HepG2 (cell line): ENCODE data around the gene RNGTT. TPM values are rescaled to one million over a fixed set of nuclear protein-coding genes. Genes with fewer than 3 reads are reported as not detected.

ENCODE experiments used
- NCOA5 ChIP-seq: sonication (generic); formaldehyde crosslinking; IDR thresholded peaks from 2 replicates; pipeline ENCODE4 v1.4.0; 2020; ENCODE audit warnings: missing genetic modification reagents
- RAD21 ChIP-seq: fragments of 450-650 bp; formaldehyde crosslinking; IDR thresholded peaks from 2 replicates; pipeline ENCODE4 v1.5.0; 2020; ENCODE audit warnings: mild to moderate bottlenecking
- ZNF292 ChIP-seq: sonication (generic); formaldehyde crosslinking; IDR thresholded peaks from 2 replicates; pipeline ENCODE4 v1.8.1; 2022; ENCODE audit warnings: mild to moderate bottlenecking, low read depth, missing genetic modification reagents, borderline replicate concordance
- ZNF30 ChIP-seq: sonication (generic); formaldehyde crosslinking; IDR thresholded peaks from 2 replicates; pipeline ENCODE4 v1.5.0; 2020; ENCODE audit warnings: mild to moderate bottlenecking, missing genetic modification reagents
- ZNF407 ChIP-seq: sonication (generic); formaldehyde crosslinking; IDR thresholded peaks from one replicate; pipeline ENCODE4 v1.5.1; 2020; ENCODE audit warnings: mild to moderate bottlenecking, missing genetic modification reagents; ENCODE audit errors: not compliant biosample characterization
- polyA plus RNA-seq, 8 experiments: library from polyadenylated mRNA; depleted of rRNA in 3 of 8; stranded (reverse) in 7 of 8; unstranded in 1 of 8; fragments of >200 nt; fragmentation: Illumina TruSeq in 4 of 8; extraction: Trizol in 4 of 8; gene quantifications; 2 replicates each; pipeline versions ENCODE4 v1.2.1 to v1.2.3, GENCODE V29; 2011 to 2016; ENCODE audit warnings: low read depth in 4 of 8, missing spikeins in 1 of 8, mixed read lengths in 1 of 8; ENCODE audit not compliant: insufficient read depth in 1 of 8
- total RNA-seq, 5 experiments: library from RNA; depleted of rRNA; stranded (reverse); fragments of >200 nt; fragmentation: Illumina TruSeq; extraction: Trizol; gene quantifications; 2 replicates each; pipeline ENCODE4 v1.2.3, GENCODE V29; 2016; ENCODE audit warnings: low read depth in 1 of 5
- TF ChIP-seq, protein P1 (sequence below): sonication (generic); formaldehyde crosslinking; conservative IDR thresholded peaks from 2 replicates; pipeline ENCODE4 v1.5.0; 2020; ENCODE audit warnings: missing genetic modification reagents
- TF ChIP-seq, protein P2 (sequence below): sonication (generic); formaldehyde crosslinking; IDR thresholded peaks from 2 replicates; pipeline ENCODE4 v1.4.0; 2020; ENCODE audit warnings: mild to moderate bottlenecking, missing genetic modification reagents
- TF ChIP-seq, protein P3 (sequence below): sonication (generic); formaldehyde crosslinking; IDR thresholded peaks from 2 replicates; pipeline ENCODE4 v1.5.1; 2020; ENCODE audit warnings: mild to moderate bottlenecking, missing genetic modification reagents, moderate library complexity
- TF ChIP-seq, protein P4 (sequence below): sonication (generic); formaldehyde crosslinking; IDR thresholded peaks from 2 replicates; pipeline ENCODE4 v1.8.1; 2022; ENCODE audit warnings: mild to moderate bottlenecking, missing genetic modification reagents

The RNGTT gene
- total and polyA plus RNA-seq, 2 of the 13 experiments (the other 11 are each of a cell fraction or from before 2014, with no cell fraction given) = 6.0 to 22.6 TPM

DNA sequence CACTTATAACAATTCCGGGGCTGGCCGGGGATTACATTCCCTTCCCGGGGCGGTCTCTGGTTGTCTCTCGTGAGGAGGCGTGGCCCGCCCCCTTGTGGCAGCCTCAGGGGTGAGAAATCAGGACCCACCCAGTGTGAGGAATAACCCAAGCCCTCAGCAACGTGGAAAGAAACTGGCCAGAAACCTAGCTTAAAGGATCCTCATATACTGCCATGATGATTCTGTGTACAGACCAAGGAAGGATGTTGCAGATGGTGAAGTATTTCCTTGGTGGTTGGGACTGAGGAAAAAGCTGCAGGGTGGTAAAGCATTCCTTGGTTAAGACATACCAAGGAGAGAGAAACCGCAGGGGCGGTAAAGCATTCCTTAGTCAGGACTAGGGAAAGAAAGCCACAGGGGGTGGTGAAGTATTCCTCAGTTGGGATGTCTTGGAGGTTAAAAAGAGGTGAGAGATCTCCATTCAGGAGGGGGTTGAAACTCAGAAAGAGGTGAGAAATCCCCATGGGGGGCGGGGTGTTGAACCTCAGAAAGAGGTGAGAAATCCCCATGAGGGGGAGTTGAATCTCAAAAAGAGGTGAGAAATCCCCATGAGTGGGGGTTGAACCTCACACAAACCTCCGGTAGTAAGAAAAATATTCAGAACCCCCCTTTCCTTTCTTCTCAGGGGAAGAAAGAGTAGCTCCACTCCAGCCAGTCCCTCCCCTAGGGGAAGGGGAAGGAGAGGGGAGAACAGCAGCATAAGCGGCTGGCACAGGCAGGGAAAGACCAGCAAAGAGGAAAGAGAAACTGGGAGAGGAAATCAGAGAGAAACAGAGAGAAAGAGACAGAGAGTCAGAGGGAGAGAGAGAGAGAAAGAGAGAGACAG, 238.1 kb downstream of the RNGTT start (continued):
- TF ChIP-seq ZNF407 (CRISPR knock-in tag) (no peak), NCOA5 (CRISPR knock-in tag) (no peak), RAD21 (CRISPR knock-in tag) (peak; percentile 58; the same call in 1 of the 2 replicates), ZNF30 (CRISPR knock-in tag) (no peak), ZNF292 (CRISPR knock-in tag) (no peak)
- TF ChIP-seq, protein P1, sequence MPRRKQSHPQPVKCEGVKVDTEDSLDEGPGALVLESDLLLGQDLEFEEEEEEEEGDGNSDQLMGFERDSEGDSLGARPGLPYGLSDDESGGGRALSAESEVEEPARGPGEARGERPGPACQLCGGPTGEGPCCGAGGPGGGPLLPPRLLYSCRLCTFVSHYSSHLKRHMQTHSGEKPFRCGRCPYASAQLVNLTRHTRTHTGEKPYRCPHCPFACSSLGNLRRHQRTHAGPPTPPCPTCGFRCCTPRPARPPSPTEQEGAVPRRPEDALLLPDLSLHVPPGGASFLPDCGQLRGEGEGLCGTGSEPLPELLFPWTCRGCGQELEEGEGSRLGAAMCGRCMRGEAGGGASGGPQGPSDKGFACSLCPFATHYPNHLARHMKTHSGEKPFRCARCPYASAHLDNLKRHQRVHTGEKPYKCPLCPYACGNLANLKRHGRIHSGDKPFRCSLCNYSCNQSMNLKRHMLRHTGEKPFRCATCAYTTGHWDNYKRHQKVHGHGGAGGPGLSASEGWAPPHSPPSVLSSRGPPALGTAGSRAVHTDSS (CRISPR knock-in tag) = no peak
- TF ChIP-seq, protein P2, sequence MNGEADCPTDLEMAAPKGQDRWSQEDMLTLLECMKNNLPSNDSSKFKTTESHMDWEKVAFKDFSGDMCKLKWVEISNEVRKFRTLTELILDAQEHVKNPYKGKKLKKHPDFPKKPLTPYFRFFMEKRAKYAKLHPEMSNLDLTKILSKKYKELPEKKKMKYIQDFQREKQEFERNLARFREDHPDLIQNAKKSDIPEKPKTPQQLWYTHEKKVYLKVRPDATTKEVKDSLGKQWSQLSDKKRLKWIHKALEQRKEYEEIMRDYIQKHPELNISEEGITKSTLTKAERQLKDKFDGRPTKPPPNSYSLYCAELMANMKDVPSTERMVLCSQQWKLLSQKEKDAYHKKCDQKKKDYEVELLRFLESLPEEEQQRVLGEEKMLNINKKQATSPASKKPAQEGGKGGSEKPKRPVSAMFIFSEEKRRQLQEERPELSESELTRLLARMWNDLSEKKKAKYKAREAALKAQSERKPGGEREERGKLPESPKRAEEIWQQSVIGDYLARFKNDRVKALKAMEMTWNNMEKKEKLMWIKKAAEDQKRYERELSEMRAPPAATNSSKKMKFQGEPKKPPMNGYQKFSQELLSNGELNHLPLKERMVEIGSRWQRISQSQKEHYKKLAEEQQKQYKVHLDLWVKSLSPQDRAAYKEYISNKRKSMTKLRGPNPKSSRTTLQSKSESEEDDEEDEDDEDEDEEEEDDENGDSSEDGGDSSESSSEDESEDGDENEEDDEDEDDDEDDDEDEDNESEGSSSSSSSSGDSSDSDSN (CRISPR knock-in tag) = no peak
- TF ChIP-seq, protein P3, sequence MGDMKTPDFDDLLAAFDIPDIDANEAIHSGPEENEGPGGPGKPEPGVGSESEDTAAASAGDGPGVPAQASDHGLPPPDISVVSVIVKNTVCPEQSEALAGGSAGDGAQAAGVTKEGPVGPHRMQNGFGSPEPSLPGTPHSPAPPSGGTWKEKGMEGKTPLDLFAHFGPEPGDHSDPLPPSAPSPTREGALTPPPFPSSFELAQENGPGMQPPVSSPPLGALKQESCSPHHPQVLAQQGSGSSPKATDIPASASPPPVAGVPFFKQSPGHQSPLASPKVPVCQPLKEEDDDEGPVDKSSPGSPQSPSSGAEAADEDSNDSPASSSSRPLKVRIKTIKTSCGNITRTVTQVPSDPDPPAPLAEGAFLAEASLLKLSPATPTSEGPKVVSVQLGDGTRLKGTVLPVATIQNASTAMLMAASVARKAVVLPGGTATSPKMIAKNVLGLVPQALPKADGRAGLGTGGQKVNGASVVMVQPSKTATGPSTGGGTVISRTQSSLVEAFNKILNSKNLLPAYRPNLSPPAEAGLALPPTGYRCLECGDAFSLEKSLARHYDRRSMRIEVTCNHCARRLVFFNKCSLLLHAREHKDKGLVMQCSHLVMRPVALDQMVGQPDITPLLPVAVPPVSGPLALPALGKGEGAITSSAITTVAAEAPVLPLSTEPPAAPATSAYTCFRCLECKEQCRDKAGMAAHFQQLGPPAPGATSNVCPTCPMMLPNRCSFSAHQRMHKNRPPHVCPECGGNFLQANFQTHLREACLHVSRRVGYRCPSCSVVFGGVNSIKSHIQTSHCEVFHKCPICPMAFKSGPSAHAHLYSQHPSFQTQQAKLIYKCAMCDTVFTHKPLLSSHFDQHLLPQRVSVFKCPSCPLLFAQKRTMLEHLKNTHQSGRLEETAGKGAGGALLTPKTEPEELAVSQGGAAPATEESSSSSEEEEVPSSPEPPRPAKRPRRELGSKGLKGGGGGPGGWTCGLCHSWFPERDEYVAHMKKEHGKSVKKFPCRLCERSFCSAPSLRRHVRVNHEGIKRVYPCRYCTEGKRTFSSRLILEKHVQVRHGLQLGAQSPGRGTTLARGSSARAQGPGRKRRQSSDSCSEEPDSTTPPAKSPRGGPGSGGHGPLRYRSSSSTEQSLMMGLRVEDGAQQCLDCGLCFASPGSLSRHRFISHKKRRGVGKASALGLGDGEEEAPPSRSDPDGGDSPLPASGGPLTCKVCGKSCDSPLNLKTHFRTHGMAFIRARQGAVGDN (CRISPR knock-in tag) = no peak
- TF ChIP-seq, protein P4, sequence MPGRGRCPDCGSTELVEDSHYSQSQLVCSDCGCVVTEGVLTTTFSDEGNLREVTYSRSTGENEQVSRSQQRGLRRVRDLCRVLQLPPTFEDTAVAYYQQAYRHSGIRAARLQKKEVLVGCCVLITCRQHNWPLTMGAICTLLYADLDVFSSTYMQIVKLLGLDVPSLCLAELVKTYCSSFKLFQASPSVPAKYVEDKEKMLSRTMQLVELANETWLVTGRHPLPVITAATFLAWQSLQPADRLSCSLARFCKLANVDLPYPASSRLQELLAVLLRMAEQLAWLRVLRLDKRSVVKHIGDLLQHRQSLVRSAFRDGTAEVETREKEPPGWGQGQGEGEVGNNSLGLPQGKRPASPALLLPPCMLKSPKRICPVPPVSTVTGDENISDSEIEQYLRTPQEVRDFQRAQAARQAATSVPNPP = no peak
